ENCODE results near the gene AGA.
A peak's percentile ranks its signal among the peaks of the same experiment; 100 is the strongest.

Gene AGA

DNA sequence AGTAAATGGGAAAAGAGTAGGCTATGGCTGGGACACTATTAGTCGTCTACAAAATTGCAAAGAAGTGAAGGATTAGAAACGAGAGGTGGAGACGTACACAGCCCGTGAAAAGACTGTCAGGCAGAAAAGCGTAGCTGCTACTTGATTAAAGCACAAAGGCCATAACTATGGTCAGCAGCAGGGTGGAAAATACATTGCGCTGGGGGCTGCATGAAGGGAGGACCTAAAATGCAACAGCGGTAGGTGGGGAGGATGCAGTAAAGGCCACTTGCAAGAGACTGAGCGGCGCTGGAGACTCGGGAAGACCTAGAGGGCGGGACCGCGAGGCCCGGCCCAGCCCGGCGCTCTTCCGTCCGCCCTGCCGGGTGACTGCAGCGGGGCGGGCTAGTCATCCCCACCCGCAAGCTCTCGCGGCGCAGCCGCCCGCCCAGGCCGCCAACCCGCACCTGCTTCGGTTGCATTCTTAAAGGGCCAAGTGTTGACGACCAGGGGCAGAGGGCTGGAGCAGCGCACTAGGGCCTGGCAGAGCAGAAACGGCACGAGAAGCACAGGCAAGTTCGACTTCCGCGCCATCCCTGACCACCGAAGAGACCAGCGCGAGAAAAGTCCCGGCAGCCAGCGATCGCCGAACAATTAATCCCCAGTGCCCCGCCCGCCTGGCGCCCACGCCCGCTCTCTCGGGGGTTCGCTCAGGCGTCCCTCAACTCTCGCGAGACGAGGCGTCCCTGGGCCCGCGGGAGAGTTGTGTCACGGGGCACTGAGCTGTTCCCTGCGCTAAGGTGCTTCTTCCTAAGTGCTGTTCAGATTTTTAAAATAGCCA, at the start of gene AGA:
Gene AGA, minus strand, starts transcription at position 635 of the 820 bp plus-strand sequence. Its CDS starts 62 bp downstream, at position 573.
- TF ChIP-seq, protein P1, sequence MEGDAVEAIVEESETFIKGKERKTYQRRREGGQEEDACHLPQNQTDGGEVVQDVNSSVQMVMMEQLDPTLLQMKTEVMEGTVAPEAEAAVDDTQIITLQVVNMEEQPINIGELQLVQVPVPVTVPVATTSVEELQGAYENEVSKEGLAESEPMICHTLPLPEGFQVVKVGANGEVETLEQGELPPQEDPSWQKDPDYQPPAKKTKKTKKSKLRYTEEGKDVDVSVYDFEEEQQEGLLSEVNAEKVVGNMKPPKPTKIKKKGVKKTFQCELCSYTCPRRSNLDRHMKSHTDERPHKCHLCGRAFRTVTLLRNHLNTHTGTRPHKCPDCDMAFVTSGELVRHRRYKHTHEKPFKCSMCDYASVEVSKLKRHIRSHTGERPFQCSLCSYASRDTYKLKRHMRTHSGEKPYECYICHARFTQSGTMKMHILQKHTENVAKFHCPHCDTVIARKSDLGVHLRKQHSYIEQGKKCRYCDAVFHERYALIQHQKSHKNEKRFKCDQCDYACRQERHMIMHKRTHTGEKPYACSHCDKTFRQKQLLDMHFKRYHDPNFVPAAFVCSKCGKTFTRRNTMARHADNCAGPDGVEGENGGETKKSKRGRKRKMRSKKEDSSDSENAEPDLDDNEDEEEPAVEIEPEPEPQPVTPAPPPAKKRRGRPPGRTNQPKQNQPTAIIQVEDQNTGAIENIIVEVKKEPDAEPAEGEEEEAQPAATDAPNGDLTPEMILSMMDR (conservative IDR thresholded peaks at IDR 0.05) = no peak
- peak within 1 kb of the TSS; percentile 78 for H3K27ac ChIP-seq

DNA sequence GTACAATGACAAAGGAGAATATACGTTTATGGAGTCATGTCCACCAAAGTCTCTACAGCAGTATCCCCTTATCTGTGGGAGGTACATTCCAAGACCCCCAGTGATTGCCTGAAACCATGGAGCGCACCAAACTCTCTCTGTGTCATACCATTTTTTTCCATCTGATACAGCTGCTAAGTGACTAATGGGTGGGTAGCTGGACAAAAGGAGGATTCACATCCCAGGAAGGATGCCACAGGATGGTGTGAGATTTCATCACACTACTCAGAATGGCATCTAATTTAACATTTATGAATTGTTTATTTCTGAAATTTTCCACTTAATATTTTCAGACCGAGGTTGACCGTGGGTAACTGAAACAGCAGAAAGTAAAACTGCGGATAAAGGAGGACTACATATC, 49.8 kb upstream of the AGA start:
- no peak overlapping the region for H3K27ac ChIP-seq

DNA sequence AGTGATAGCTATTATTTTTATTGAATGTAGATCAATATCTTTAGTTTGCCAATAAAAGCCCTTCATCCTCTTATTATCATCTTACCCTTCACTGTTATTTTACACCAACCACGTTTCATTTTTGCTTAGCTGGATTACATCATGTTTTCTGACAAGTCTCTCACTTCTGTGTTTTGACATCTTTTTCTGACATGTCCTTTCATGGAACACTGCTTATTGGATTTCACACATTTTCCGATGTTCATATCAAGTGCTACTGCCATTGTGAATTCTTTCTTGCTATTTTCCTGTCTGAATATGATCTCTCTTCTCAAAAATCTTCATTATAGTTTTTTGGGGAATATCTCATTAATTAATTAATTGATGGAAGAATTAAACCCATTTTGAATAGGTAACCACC, 48.5 kb upstream of the AGA start:
- no peak overlapping the region for H3K27ac ChIP-seq
- TF ChIP-seq, protein P1 (conservative IDR thresholded peaks at IDR 0.05) = no peak

More for the DNA sequence above, 49.8 kb upstream of the AGA start:
- TF ChIP-seq, protein P1 (conservative IDR thresholded peaks at IDR 0.05) = no peak

DNA sequence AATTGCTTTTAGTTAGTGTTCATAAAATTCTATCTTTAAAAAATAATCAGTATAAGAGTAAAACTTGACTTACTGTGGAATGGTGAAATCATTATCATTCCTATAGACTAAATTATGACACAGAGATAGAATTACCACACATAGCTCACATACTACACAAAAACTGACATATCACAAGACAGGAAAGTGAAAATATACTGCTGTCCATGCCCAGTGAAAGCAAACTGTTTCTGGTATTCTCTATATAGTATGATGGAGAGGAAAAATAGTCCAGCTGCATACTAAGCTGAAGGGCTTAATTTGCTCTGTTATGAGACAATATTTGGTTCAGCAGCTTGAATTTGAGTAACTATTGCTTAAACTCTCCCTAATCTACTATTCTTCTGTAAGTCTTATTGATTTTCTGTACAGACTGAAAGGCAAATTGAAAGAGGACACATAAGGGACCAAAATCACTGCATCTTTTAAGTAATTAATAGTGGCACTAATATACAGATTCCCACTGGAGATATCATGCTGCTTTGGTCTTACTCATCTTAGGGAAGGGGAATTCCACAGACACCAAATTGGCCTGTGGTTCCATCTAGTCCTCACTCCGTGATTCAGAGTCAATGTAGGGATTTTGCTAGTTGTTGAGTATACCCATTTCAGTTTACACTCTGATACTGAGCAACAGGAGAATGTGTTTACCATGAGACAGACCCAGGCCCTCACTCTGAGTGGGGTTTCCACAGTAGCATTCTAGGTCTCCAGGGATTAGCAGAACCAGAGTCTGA, 47.4 kb upstream of the AGA start:
- H3K27ac ChIP-seq = no peak overlapping the region
- TF ChIP-seq, protein P1 (conservative IDR thresholded peaks at IDR 0.05) = no peak

DNA sequence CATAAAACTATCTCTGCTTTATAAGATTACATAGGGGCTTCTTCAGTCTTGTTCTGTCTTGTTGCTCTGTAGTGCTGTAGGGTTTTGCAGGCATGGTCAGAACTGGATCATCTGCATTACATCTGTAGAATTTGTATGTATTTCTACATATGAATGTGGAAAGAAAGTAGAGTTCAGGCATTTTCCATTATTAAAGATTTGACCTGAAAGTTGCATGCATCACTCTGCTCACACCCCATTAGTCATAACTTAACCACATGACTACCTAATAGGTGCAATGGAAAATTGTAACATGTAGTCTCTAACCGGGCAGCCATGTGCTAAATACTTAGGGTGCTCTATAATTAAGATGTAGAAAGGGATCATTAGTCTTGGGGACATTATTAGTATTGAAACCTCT, 45.7 kb upstream of the AGA start:
- TF ChIP-seq, protein P1 (conservative IDR thresholded peaks at IDR 0.05) = no peak

DNA sequence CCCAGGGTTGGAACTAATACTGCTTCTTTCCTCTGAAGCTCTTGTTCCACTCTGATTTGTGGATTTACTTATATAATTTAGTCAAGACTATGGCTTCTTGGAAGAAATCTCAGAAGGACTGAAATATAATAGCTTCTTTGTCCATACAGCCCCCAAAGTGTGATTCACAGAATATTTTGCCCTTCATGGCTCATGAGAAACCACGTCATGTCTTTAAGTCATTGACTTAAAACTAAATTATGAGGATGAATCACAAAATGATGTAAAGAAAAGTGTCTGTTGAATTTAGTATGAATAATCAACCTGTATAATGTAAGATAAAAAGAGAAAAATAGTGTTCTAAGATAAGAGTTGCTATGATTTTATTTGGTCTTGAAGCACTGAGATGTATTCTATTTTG, 43.3 kb upstream of the AGA start:
- TF ChIP-seq, protein P1 (conservative IDR thresholded peaks at IDR 0.05) = no peak

More for the DNA sequence above, 45.7 kb upstream of the AGA start:
- no peak overlapping the region for H3K27ac ChIP-seq

DNA sequence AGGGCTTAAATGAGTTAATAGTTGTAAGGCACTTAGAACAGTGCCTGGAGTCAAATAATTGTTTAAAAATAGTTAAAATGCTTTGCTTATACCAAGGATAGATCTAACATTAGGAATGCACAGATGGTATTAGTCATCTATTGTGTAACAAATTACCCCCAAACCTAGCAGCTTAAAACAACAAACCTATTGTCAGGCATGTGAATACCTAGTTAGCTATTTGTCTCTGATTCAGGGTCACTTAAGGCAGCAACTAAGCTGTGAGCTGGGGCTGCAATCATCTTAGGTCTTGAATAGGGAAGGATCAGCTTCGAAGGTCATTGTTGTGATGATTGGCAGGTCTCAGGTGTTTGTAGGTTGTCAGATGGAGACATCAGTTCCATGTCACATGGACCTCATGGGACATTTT, 42.4 kb upstream of the AGA start:
- no peak overlapping the region for H3K27ac ChIP-seq
- TF ChIP-seq, protein P1 (conservative IDR thresholded peaks at IDR 0.05) = no peak

More for the DNA sequence above, 43.3 kb upstream of the AGA start:
- H3K27ac ChIP-seq = no peak overlapping the region

Measured in VCaP (cell line).